ENCODE data around the gene SLC45A3.
A peak's percentile ranks its signal among the peaks of the same experiment; 100 is the strongest.

SLC45A3 gene

DNA sequence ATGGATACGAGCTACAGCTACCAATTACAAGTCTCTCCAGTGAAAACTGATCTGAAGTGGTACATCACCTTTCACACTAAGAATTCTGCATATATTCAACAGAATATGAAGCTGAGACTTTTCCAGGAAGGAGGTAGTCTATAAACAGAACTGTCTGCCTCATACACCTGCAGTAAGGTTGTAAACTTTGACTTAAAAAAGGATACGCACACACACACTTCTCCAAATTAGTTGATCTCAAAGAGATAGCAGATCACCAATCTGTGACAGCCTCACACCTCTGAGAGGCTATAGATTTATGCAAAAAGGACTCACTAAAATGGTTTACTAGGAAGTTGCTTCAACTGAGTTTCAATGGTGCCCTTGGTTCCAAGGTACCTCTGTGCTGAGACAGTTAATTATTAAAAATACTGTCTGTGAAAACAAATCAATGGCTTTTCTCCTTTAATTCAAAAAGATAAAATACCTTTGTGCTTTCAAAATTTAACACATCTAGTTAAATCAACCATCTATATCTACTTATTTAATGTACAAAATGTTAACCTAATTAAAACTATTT, 66.4 kb downstream of the SLC45A3 start:
- H3K27me3 ChIP-seq (ENCODE audit: low read depth, low read length) = no peaks in the 10 kb centered on the region
- peaks cover 20 to 48% of the 10 kb centered on the region in 2 donors for H3K36me3 ChIP-seq (ENCODE audit: control insufficient read depth in 1 of 2, insufficient read depth in 2 of 2, low read length in 2 of 2)
- H3K4me1 ChIP-seq (ENCODE audit: control insufficient read depth in 1 of 2, insufficient read depth in 2 of 2, low read length in 2 of 2) = peaks cover 0 to 4% of the 10 kb centered on the region in 2 donors
- no peak overlapping the region for H3K27ac ChIP-seq (ENCODE audit: low read length)
- no peaks in the 10 kb centered on the region for H3K9me3 ChIP-seq (ENCODE audit: control insufficient read depth in 1 of 2, low read length in 2 of 2)
- H3K4me3 ChIP-seq (ENCODE audit: low read depth in 1 of 2, low read length in 2 of 2) = no peak overlapping the region

DNA sequence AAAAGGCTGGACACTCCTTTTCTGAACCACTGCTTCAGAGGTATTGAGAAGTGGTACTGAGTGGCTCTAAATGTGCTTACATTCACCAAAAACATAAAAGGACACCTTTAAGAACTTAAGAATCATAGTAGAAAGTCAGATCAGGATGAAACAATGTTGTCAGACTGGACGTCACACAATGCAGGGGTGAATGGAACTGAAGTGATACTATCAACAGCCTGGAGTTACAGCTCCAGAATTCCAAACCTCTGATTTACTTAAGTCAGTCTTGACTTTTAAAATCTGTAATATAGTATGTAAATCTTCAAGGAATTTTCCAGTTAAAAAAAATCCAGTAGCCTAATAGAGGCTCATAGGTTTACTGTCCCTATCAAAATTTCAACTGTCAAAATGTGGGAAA, 67.8 kb downstream of the SLC45A3 start:
- H3K4me1 ChIP-seq (ENCODE audit: control insufficient read depth in 1 of 2, insufficient read depth in 2 of 2, low read length in 2 of 2) = peaks cover 0 to 4% of the 10 kb centered on the region in 2 donors
- H3K9me3 ChIP-seq (ENCODE audit: control insufficient read depth in 1 of 2, low read length in 2 of 2) = no peaks in the 10 kb centered on the region
- H3K27me3 ChIP-seq (ENCODE audit: low read depth, low read length) = no peaks in the 10 kb centered on the region
- no peak overlapping the region for H3K4me3 ChIP-seq (ENCODE audit: low read depth in 1 of 2, low read length in 2 of 2)
- H3K27ac ChIP-seq (ENCODE audit: low read length) = no peak overlapping the region
- H3K36me3 ChIP-seq (ENCODE audit: control insufficient read depth in 1 of 2, insufficient read depth in 2 of 2, low read length in 2 of 2) = peaks cover 13 to 47% of the 10 kb centered on the region in 2 donors

DNA sequence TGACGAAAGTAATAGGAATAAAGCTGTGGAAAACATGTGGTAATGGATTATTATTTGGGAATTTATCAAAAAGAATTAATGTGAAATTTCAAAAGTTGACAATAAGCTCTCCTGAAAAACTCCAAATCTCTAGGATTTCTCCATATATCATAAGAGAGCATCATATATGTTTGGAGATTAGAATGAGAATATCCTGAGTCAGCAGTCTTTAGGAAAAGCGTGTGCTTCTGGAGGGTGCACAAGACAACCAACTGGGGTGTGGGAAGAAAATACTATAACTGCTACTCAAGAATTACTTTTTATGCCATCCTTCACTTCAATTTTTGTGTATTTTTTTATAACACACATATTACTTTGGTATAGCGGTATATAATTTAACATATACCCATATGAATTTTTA, 68.2 kb downstream of the SLC45A3 start:
- Histone ChIP-seq H3K4me3 (ENCODE audit: low read depth in 1 of 2, low read length in 2 of 2) (no peak overlapping the region), H3K9me3 (ENCODE audit: control insufficient read depth in 1 of 2, low read length in 2 of 2) (no peaks in the 10 kb centered on the region), H3K4me1 (ENCODE audit: control insufficient read depth in 1 of 2, insufficient read depth in 2 of 2, low read length in 2 of 2) (peaks cover 0 to 4% of the 10 kb centered on the region in 2 donors), H3K27ac (ENCODE audit: low read length) (no peak overlapping the region), H3K36me3 (ENCODE audit: control insufficient read depth in 1 of 2, insufficient read depth in 2 of 2, low read length in 2 of 2) (peaks cover 13 to 44% of the 10 kb centered on the region in 2 donors), H3K27me3 (ENCODE audit: low read depth, low read length) (no peaks in the 10 kb centered on the region)

DNA sequence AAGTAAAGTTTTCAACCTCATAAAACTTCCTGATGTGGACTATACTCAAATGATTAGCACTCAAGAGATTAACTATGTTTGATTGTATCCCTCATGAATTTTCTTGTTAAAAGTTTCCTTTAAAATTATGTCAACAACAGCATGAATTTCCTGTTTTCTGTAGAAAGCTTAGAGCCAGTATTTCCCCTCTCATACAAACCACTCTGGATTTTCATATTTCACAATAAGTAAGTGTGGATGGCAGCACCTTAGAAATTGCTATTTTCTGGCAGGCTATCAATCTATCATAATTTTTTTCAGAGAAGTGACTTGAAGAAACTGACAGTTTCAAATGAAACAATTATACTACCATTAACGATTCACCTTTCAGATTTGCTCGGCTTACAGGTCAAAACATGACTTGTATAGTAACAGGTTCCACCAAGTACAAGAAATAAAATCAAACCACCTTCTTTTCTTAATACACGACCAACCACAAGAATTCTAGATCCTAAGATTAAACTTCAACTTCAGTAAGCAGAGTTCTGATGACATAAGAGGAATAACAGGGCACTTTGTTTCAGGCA, 69.3 kb downstream of the SLC45A3 start:
- Histone ChIP-seq H3K27me3 (ENCODE audit: low read depth, low read length) (no peaks in the 10 kb centered on the region), H3K9me3 (ENCODE audit: control insufficient read depth in 1 of 2, low read length in 2 of 2) (no peaks in the 10 kb centered on the region), H3K36me3 (ENCODE audit: control insufficient read depth in 1 of 2, insufficient read depth in 2 of 2, low read length in 2 of 2) (peaks cover 7 to 36% of the 10 kb centered on the region in 2 donors), H3K4me1 (ENCODE audit: control insufficient read depth in 1 of 2, insufficient read depth in 2 of 2, low read length in 2 of 2) (peaks cover 0 to 4% of the 10 kb centered on the region in 2 donors), H3K4me3 (ENCODE audit: low read depth in 1 of 2, low read length in 2 of 2) (no peak overlapping the region), H3K27ac (ENCODE audit: low read length) (no peak overlapping the region)

DNA sequence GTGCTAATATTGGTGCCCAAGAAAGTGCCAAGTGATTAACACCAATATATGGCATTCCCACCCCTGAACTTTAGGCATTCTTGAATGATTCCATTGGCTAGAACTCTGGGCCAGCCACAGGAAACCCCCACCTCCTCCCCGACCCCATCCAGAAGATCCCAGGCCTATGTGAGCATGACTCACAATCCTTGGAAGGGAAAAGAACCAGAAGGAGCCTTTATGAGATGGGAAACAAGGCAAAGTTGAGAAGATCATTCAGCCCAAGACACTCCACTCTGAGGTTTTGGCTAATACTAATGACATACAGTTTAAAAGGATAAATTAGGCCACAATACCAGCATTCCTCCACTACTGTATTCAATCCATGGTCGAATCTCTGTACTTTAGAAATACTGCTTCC, 70.3 kb downstream of the SLC45A3 start:
- Histone ChIP-seq H3K27me3 (ENCODE audit: low read depth, low read length) (no peaks in the 10 kb centered on the region), H3K4me1 (ENCODE audit: control insufficient read depth in 1 of 2, insufficient read depth in 2 of 2, low read length in 2 of 2) (peaks cover 0 to 4% of the 10 kb centered on the region in 2 donors), H3K36me3 (ENCODE audit: control insufficient read depth in 1 of 2, insufficient read depth in 2 of 2, low read length in 2 of 2) (peaks cover 4 to 29% of the 10 kb centered on the region in 2 donors), H3K4me3 (ENCODE audit: low read depth in 1 of 2, low read length in 2 of 2) (no peak overlapping the region), H3K27ac (ENCODE audit: low read length) (peak overlapping the region; percentile 40), H3K9me3 (ENCODE audit: control insufficient read depth in 1 of 2, low read length in 2 of 2) (no peaks in the 10 kb centered on the region)
